Subcutaneous preadipocyte (primary cell): Measurements from ENCODE around the gene HSD17B12. TPM values are rescaled to one million over a fixed set of nuclear protein-coding genes. Genes with fewer than 3 reads are reported as not detected.

Experiments
- small RNA-seq: library from RNA; depleted of rRNA; stranded (forward); fragments of <200 nt; gene quantifications from one replicate; pipeline ENCODE3, GENCODE V24; 2012
- total RNA-seq: library from RNA; depleted of rRNA; stranded (reverse); fragments of >200 nt; gene quantifications from 2 replicates; pipeline ENCODE4 v1.2.3, GENCODE V29; 2012

Gene HSD17B12
- 123 and 128 TPM in 2 replicates for total RNA-seq

DNA sequence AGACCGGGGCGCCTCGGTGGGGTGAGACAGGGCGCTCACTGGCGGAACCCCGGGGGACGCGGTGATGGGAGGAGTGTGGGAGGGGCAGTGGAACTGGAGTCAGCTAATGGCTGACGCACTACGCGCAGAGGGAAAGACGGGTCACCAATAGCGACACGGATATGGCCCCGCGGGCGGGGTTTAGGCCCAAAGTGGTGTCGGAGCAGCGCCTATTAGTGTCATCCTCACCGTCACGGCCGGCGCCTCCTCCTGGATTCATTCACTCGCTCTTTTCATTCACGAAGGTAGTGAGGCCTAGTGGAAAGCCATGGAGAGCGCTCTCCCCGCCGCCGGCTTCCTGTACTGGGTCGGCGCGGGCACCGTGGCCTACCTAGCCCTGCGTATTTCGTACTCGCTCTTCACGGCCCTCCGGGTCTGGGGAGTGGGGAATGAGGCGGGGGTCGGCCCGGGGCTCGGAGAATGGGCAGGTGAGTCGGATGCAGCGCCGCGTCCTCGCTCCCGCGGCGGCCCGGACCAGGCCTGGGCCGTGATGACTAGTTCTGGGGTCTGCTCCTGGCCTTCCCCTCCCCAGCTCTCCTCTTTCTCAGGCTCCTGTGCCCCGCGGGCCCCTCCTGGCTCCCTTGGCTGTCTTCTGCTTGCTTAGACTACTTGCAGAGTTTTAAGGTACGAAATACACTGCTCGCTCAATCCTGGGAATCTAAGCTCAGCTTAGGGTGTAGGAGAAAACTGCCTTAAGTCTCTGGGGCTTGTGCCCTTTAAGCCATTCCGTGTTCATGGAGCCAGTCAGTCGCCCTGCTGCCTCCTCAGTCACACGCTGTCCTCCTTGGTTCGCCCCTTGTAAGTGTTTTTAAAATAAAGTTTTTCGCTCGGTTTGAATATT lies at the start of gene HSD17B12:
Gene HSD17B12, plus strand, starts transcription at position 218 of the 880 bp plus-strand sequence. Its CDS starts 90 bp downstream, at position 308.

GRCh38 chr11:43880640-43881159 lies 200.2 kb downstream of the HSD17B12 start, which contains the start of gene ALKBH3:
Gene ALKBH3, plus strand, starts transcription at chr11:43880831. Its CDS starts 1,822 bp downstream, at chr11:43882653.

Small RNAs within 50 kb of the gene (small RNA-seq; reads per million reads assigned to genes)
- gene PHBP2 (not detected), gene RPL23AP63 (not detected)

Other genes starting within 250 kb of the HSD17B12 start
- gene ALKBH3, start 200.1 kb downstream of the HSD17B12 start, total RNA-seq: 34.6 and 43.0 TPM in 2 replicates